ENCODE measurements around the gene HECW1.

GRCh38 chr7:43444711-43445578 lies 332.5 kb downstream of the HECW1 start:
- TF ChIP-seq SP4 (IDR thresholded peaks at IDR 0.05; ENCODE audit: low read length) = no peak
- TF ChIP-seq EZH2 (IDR thresholded peaks at IDR 0.05; ENCODE audit: low read depth, low read length, severe bottlenecking) = no peak
- no peak for TF ChIP-seq JUND (IDR thresholded peaks at IDR 0.05; ENCODE audit: low read length)

All from H1 (cell line).